GM21619 (cell line): ENCODE measurements around the gene ZKSCAN2.

ENCODE experiments used
- ATAC-seq: cut with Tn5 transposase; IDR thresholded peaks from one replicate; pipeline ENCODE4 v1.9.1; 2021; ENCODE audit not compliant: unreplicated experiment

ZKSCAN2 gene

GRCh38 chr16:25224731-25225319 is 32.8 kb downstream of the ZKSCAN2 start:
- ATAC-seq = no peak

- ATAC-seq = no peak
Measured at GRCh38 chr16:25223964-25224363, 33.7 kb downstream of the ZKSCAN2 start.

- no peak for ATAC-seq
Measured at GRCh38 chr16:25222959-25223358, 34.7 kb downstream of the ZKSCAN2 start.

GRCh38 chr16:25219070-25219737 is 38.4 kb downstream of the ZKSCAN2 start:
- no peak for ATAC-seq

- ATAC-seq = no peak
Measured at GRCh38 chr16:25217921-25218320, 39.7 kb downstream of the ZKSCAN2 start.

GRCh38 chr16:25217112-25217511 is 40.5 kb downstream of the ZKSCAN2 start:
- ATAC-seq = no peak

GRCh38 chr16:25213709-25214397 is 43.8 kb downstream of the ZKSCAN2 start:
- ATAC-seq = no peak

GRCh38 chr16:25212636-25213035 is 45.0 kb downstream of the ZKSCAN2 start:
- no peak for ATAC-seq

- ATAC-seq = no peak
Measured at GRCh38 chr16:25210758-25211157, 46.9 kb downstream of the ZKSCAN2 start.

- no peak for ATAC-seq
Measured at GRCh38 chr16:25199457-25199856, 58.2 kb downstream of the ZKSCAN2 start.

- ATAC-seq = no peak
Measured at GRCh38 chr16:25198021-25198420, 59.6 kb downstream of the ZKSCAN2 start.

GRCh38 chr16:25194273-25194878 is 63.3 kb downstream of the ZKSCAN2 start:
- ATAC-seq = no peak

GRCh38 chr16:25192096-25192495 is 65.5 kb downstream of the ZKSCAN2 start:
- no peak for ATAC-seq

GRCh38 chr16:25189305-25189704 is 68.3 kb downstream of the ZKSCAN2 start:
- no peak for ATAC-seq

- ATAC-seq = no peak
Measured at GRCh38 chr16:25187491-25187795, 70.2 kb downstream of the ZKSCAN2 start.
